HepG2 (cell line): ENCODE results near the gene PEMT. TPM values are rescaled to one million over a fixed set of nuclear protein-coding genes. Genes with fewer than 3 reads are reported as not detected.

ENCODE experiments used
- ASH2L ChIP-seq: fragments of 300-600, 200-600 bp; sonication (generic); IDR thresholded peaks from 2 replicates; pipeline ENCODE4 v1.7.0; 2017; ENCODE audit warnings: low read depth, mild to moderate bottlenecking, moderate library complexity, mixed read lengths, low read length; ENCODE audit not compliant: insufficient read length
- FLYWCH1 ChIP-seq: sonication (generic); formaldehyde crosslinking; IDR thresholded peaks from 2 replicates; pipeline ENCODE4 v1.8.1; 2023; ENCODE audit warnings: mild to moderate bottlenecking, missing genetic modification reagents
- FOXP4 ChIP-seq: sonication (generic); formaldehyde crosslinking; IDR thresholded peaks from 2 replicates; pipeline ENCODE4 v1.4.0; 2020; ENCODE audit warnings: missing genetic modification reagents
- GZF1 ChIP-seq: sonication (generic); formaldehyde crosslinking; IDR thresholded peaks from 2 replicates; pipeline ENCODE4 v1.5.1; 2020; ENCODE audit warnings: mild to moderate bottlenecking, missing genetic modification reagents
- IKZF4 ChIP-seq: sonication (generic); formaldehyde crosslinking; IDR thresholded peaks from 2 replicates; pipeline ENCODE4 v1.5.1; 2020; ENCODE audit warnings: borderline replicate concordance, mild to moderate bottlenecking, low read depth, missing genetic modification reagents; ENCODE audit errors: not compliant biosample characterization
- KLF6 ChIP-seq: IDR thresholded peaks from 2 replicates; pipeline ENCODE4 v1.8.0; 2016; ENCODE audit warnings: missing biosample characterization, missing genetic modification reagents
- MEIS1 ChIP-seq: sonication (generic); formaldehyde crosslinking; IDR thresholded peaks from 2 replicates; pipeline ENCODE4 v1.9.0; 2021; ENCODE audit warnings: mild to moderate bottlenecking, missing genetic modification reagents, moderate library complexity, borderline replicate concordance
- SALL2 ChIP-seq: sonication (generic); formaldehyde crosslinking; IDR thresholded peaks from 2 replicates; pipeline ENCODE4 v1.8.1; 2023; ENCODE audit warnings: mild to moderate bottlenecking, missing genetic modification reagents, inconsistent platforms
- SRSF4 ChIP-seq: fragments of 200-400 bp; formaldehyde crosslinking; IDR thresholded peaks from one replicate; pipeline ENCODE4 v1.6.1; 2018; ENCODE audit warnings: mild to moderate bottlenecking, low read depth, low read length, moderate library complexity; ENCODE audit not compliant: poor library complexity, severe bottlenecking
- SYNCRIP ChIP-seq: fragments of 200-400 bp; formaldehyde crosslinking; IDR thresholded peaks from 2 replicates; pipeline ENCODE4 v1.6.1; 2018; ENCODE audit warnings: mild to moderate bottlenecking, low read depth, low read length; ENCODE audit not compliant: insufficient read depth
- ZFP90 ChIP-seq: sonication (generic); formaldehyde crosslinking; IDR thresholded peaks from 2 replicates; pipeline ENCODE4 v1.8.0; 2022; ENCODE audit warnings: missing genetic modification reagents, mild to moderate bottlenecking, inconsistent platforms, borderline replicate concordance
- ZMYM2 ChIP-seq: sonication (generic); formaldehyde crosslinking; IDR thresholded peaks from 2 replicates; pipeline ENCODE4 v1.8.0; 2022; ENCODE audit warnings: mild to moderate bottlenecking, missing genetic modification reagents
- ZNF138 ChIP-seq: sonication (generic); formaldehyde crosslinking; IDR thresholded peaks from 2 replicates; pipeline ENCODE4 v1.5.0; 2020; ENCODE audit warnings: mild to moderate bottlenecking, low read depth, missing genetic modification reagents
- ZNF230 ChIP-seq: sonication (generic); formaldehyde crosslinking; IDR thresholded peaks from 2 replicates; pipeline ENCODE4 v1.4.0; 2020; ENCODE audit warnings: mild to moderate bottlenecking, missing genetic modification reagents
- ZNF30 ChIP-seq: sonication (generic); formaldehyde crosslinking; IDR thresholded peaks from 2 replicates; pipeline ENCODE4 v1.5.0; 2020; ENCODE audit warnings: mild to moderate bottlenecking, missing genetic modification reagents
- ZNF33B ChIP-seq: sonication (generic); formaldehyde crosslinking; IDR thresholded peaks from 2 replicates; pipeline ENCODE4 v1.5.1; 2020; ENCODE audit warnings: mild to moderate bottlenecking, missing genetic modification reagents
- ZNF549 ChIP-seq: sonication (generic); formaldehyde crosslinking; IDR thresholded peaks from 2 replicates; pipeline ENCODE4 v1.5.0; 2020; ENCODE audit warnings: missing genetic modification reagents
- polyA plus RNA-seq, 8 experiments: library from polyadenylated mRNA; depleted of rRNA in 3 of 8; stranded (reverse) in 7 of 8; unstranded in 1 of 8; fragments of >200 nt; fragmentation: Illumina TruSeq in 4 of 8; extraction: Trizol in 4 of 8; gene quantifications; 2 replicates each; pipeline versions ENCODE4 v1.2.1 to v1.2.3, GENCODE V29; 2011 to 2016; ENCODE audit warnings: low read depth in 4 of 8, missing spikeins in 1 of 8, mixed read lengths in 1 of 8; ENCODE audit not compliant: insufficient read depth in 1 of 8
- total RNA-seq, 5 experiments: library from RNA; depleted of rRNA; stranded (reverse); fragments of >200 nt; fragmentation: Illumina TruSeq; extraction: Trizol; gene quantifications; 2 replicates each; pipeline ENCODE4 v1.2.3, GENCODE V29; 2016; ENCODE audit warnings: low read depth in 1 of 5
- TF ChIP-seq, protein P1 (sequence below): sonication (generic); formaldehyde crosslinking; IDR thresholded peaks from 2 replicates; pipeline ENCODE4 v1.5.0; 2020; ENCODE audit warnings: mild to moderate bottlenecking, missing genetic modification reagents
- TF ChIP-seq, protein P2 (sequence below): sonication (generic); formaldehyde crosslinking; IDR thresholded peaks from 2 replicates; pipeline ENCODE4 v1.4.0; 2020; ENCODE audit warnings: mild to moderate bottlenecking, missing genetic modification reagents

Gene PEMT
- total and polyA plus RNA-seq, 2 of the 13 experiments (the other 11 are each of a cell fraction or from before 2014, with no cell fraction given), result 31.7 to 43.6 TPM

DNA sequence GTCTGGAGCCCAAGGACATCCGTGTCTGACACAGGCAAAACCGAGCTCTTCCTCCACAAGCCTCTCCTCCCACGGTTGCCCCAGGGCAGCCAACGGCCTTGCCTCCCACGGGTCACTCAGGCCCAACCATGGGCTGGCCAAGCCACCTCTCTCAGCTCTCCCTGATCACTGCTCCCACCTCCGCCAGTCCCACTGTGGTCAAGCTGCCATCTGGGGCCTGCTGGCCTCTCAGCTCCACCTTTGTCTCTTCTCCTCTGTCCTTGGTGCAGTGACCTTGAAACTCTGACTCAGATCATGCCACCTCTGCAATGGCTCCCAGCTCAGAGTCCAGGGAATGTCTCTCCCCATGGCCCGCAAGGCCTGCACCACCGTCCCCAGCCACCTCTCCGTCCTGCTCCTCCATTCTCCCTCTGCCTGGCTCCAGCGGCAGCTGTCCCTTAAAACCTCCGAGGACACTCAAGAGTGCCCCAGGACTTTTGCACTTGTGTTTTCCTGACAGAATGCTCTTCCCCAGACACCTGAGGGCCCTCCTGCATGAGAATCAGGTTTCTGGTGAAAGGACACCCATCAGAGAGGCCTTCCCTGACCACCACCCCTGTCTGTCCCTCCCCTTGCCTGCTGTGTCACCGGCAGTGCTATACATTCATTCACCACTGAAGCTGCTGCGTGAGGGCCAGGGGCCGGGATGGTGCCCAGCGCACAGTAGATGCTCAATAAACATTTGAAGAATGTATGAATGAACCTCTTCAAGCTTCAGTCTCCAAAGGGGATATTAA lies 19.3 kb downstream of the PEMT start (continued):
- TF ChIP-seq, protein P1, sequence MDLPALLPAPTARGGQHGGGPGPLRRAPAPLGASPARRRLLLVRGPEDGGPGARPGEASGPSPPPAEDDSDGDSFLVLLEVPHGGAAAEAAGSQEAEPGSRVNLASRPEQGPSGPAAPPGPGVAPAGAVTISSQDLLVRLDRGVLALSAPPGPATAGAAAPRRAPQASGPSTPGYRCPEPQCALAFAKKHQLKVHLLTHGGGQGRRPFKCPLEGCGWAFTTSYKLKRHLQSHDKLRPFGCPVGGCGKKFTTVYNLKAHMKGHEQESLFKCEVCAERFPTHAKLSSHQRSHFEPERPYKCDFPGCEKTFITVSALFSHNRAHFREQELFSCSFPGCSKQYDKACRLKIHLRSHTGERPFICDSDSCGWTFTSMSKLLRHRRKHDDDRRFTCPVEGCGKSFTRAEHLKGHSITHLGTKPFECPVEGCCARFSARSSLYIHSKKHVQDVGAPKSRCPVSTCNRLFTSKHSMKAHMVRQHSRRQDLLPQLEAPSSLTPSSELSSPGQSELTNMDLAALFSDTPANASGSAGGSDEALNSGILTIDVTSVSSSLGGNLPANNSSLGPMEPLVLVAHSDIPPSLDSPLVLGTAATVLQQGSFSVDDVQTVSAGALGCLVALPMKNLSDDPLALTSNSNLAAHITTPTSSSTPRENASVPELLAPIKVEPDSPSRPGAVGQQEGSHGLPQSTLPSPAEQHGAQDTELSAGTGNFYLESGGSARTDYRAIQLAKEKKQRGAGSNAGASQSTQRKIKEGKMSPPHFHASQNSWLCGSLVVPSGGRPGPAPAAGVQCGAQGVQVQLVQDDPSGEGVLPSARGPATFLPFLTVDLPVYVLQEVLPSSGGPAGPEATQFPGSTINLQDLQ (CRISPR knock-in tag), result no peak; the same call in 1 of the 2 replicates
- TF ChIP-seq FLYWCH1 (CRISPR knock-in tag) (no peak), IKZF4 (CRISPR knock-in tag) (no peak), ZNF30 (no peak), SYNCRIP (no peak), ZNF33B (CRISPR knock-in tag) (no peak), SALL2 (peak; percentile 67; the same call in 1 of the 2 replicates), GZF1 (no peak), KLF6 (CRISPR knock-in tag) (peak; percentile 59; the same call in 1 of the 2 replicates), ASH2L (peak; percentile 41), SRSF4 (no peak), FOXP4 (CRISPR knock-in tag) (no peak), ZNF230 (CRISPR knock-in tag) (no peak), ZNF138 (CRISPR knock-in tag) (no peak), ZMYM2 (CRISPR knock-in tag) (peak; percentile 82), MEIS1 (CRISPR knock-in tag) (no peak), ZNF549 (CRISPR knock-in tag) (no peak), ZFP90 (CRISPR knock-in tag) (0 out of 2 replicates have a peak, but pooled peaks have one; percentile 77)
- TF ChIP-seq, protein P2, sequence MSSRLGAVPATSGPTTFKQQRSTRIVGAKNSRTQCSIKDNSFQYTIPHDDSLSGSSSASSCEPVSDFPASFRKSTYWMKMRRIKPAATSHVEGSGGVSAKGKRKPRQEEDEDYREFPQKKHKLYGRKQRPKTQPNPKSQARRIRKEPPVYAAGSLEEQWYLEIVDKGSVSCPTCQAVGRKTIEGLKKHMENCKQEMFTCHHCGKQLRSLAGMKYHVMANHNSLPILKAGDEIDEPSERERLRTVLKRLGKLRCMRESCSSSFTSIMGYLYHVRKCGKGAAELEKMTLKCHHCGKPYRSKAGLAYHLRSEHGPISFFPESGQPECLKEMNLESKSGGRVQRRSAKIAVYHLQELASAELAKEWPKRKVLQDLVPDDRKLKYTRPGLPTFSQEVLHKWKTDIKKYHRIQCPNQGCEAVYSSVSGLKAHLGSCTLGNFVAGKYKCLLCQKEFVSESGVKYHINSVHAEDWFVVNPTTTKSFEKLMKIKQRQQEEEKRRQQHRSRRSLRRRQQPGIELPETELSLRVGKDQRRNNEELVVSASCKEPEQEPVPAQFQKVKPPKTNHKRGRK (CRISPR knock-in tag), result no peak
